ENCODE measurements around the gene NEDD4. TPM values are rescaled to one million over a fixed set of nuclear protein-coding genes. Genes with fewer than 3 reads are reported as not detected.
"Not testable (repeated sequence)": the region's sequence is repeated elsewhere in the genome, so short reads cannot be mapped to it uniquely, and the experiment has no call there.

NEDD4 gene
- polyA plus RNA-seq, 1 experiment, result 13.3 TPM

GRCh38 chr15:55823699-55824340, 169.6 kb downstream of the NEDD4 start:
- Histone ChIP-seq H3K36me3 (ENCODE audit: control insufficient read depth, insufficient read depth, low read length) (no peaks in the 10 kb centered on the region), H3K4me3 (ENCODE audit: low read depth, low read length) (no peak overlapping the region), H3K27me3 (ENCODE audit: control insufficient read depth, insufficient read depth, low read length) (no peaks in the 10 kb centered on the region)
- no peak for TF ChIP-seq CTCF (IDR thresholded peaks at IDR 0.05; ENCODE audit: insufficient read depth, low read depth, low read length)
- no peak for DNase-seq (ENCODE audit: low read depth)
- ChIA-PET CTCF (interaction anchor here (1.3 kb wide), 1 partner anchor 8 kb away, joined by 3 read pairs; no protein-coding TSS in a partner anchor), POLR2A (interaction anchor here (0.6 kb wide), 1 partner anchor 177 kb away, joined by 4 read pairs; no protein-coding TSS in a partner anchor)

GRCh38 chr15:55823191-55823670, 170.2 kb downstream of the NEDD4 start:
- H3K27me3 ChIP-seq (ENCODE audit: control insufficient read depth, insufficient read depth, low read length), result no peaks in the 10 kb centered on the region

GRCh38 chr15:55821740-55822139, 171.7 kb downstream of the NEDD4 start:
- DNase-seq (ENCODE audit: low read depth); H3K27me3 ChIP-seq (ENCODE audit: control insufficient read depth, insufficient read depth, low read length); H3K36me3 ChIP-seq (ENCODE audit: control insufficient read depth, insufficient read depth, low read length); H3K4me3 ChIP-seq (ENCODE audit: low read depth, low read length); POLR2A ChIA-PET: not testable (repeated sequence)
- CTCF ChIA-PET, result interaction anchor here (0.9 to 1.5 kb wide), 4 partner anchors 22 to 80 kb away, joined by 3 to 9 read pairs (median 4); no protein-coding TSS in a partner anchor

More at GRCh38 chr15:55823191-55823670, 170.2 kb downstream of the NEDD4 start:
- H3K36me3 ChIP-seq (ENCODE audit: control insufficient read depth, insufficient read depth, low read length), result no peaks in the 10 kb centered on the region
- POLR2A ChIA-PET, result interaction anchor here (0.6 kb wide), 2 partner anchors 51 to 178 kb away, joined by 3 to 4 read pairs; no protein-coding TSS in a partner anchor
- peak; percentile 46 for DNase-seq (ENCODE audit: low read depth)
- CTCF ChIA-PET, result interaction anchor here (1.5 kb wide), 1 partner anchor 24 kb away, joined by 3 read pairs; no protein-coding TSS in a partner anchor
- TF ChIP-seq CTCF (IDR thresholded peaks at IDR 0.05; ENCODE audit: insufficient read depth, low read depth, low read length), result no peak
- no peak overlapping the region for H3K4me3 ChIP-seq (ENCODE audit: low read depth, low read length)

- POLR2A ChIA-PET, result no interaction called here
- no peak for TF ChIP-seq CTCF (IDR thresholded peaks at IDR 0.05; ENCODE audit: insufficient read depth, low read depth, low read length)
- no peak for DNase-seq (ENCODE audit: low read depth)
- Histone ChIP-seq H3K27me3 (ENCODE audit: control insufficient read depth, insufficient read depth, low read length) (no peaks in the 10 kb centered on the region), H3K4me3 (ENCODE audit: low read depth, low read length) (no peak overlapping the region), H3K36me3 (ENCODE audit: control insufficient read depth, insufficient read depth, low read length) (no peaks in the 10 kb centered on the region)
- CTCF ChIA-PET, result interaction anchor here (0.6 to 1.1 kb wide), 2 partner anchors 21 to 45 kb away, joined by 3 read pairs; no protein-coding TSS in a partner anchor
Measured at GRCh38 chr15:55820043-55820442, 173.4 kb downstream of the NEDD4 start.

GRCh38 chr15:55819397-55820034, 173.9 kb downstream of the NEDD4 start:
- no peak for TF ChIP-seq CTCF (IDR thresholded peaks at IDR 0.05; ENCODE audit: insufficient read depth, low read depth, low read length)
- CTCF ChIA-PET, result interaction anchor here (0.6 kb wide), 1 partner anchor 21 kb away, joined by 3 read pairs; no protein-coding TSS in a partner anchor
- H3K36me3 ChIP-seq (ENCODE audit: control insufficient read depth, insufficient read depth, low read length), result no peaks in the 10 kb centered on the region
- no peaks in the 10 kb centered on the region for H3K27me3 ChIP-seq (ENCODE audit: control insufficient read depth, insufficient read depth, low read length)
- POLR2A ChIA-PET, result no interaction called here
- no peak for DNase-seq (ENCODE audit: low read depth)
- no peak overlapping the region for H3K4me3 ChIP-seq (ENCODE audit: low read depth, low read length)
